ENCODE measurements around the gene TLNRD1.

GRCh38 chr15:81000624-81001151 is at the start of gene TLNRD1:
- TF ChIP-seq POLR2A (IDR thresholded peaks at IDR 0.05) = peak; percentile 55 to 92
- TF ChIP-seq, protein P1, sequence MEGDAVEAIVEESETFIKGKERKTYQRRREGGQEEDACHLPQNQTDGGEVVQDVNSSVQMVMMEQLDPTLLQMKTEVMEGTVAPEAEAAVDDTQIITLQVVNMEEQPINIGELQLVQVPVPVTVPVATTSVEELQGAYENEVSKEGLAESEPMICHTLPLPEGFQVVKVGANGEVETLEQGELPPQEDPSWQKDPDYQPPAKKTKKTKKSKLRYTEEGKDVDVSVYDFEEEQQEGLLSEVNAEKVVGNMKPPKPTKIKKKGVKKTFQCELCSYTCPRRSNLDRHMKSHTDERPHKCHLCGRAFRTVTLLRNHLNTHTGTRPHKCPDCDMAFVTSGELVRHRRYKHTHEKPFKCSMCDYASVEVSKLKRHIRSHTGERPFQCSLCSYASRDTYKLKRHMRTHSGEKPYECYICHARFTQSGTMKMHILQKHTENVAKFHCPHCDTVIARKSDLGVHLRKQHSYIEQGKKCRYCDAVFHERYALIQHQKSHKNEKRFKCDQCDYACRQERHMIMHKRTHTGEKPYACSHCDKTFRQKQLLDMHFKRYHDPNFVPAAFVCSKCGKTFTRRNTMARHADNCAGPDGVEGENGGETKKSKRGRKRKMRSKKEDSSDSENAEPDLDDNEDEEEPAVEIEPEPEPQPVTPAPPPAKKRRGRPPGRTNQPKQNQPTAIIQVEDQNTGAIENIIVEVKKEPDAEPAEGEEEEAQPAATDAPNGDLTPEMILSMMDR (IDR thresholded peaks at IDR 0.05) = peak in 1 of 4 experiments; percentile 13
